Upper lobe of left lung (tissue), 6 donors: Measurements from ENCODE around the gene ORMDL3. TPM values are rescaled to one million over a fixed set of nuclear protein-coding genes. Genes with fewer than 3 reads are reported as not detected.
"Not testable (repeated sequence)": the region's sequence is repeated elsewhere in the genome, so short reads cannot be mapped to it uniquely, and the experiment has no call there.

Experiments
- ATAC-seq, 2 donors: fragments of 200-7000 bp; cut with Tn5 transposase; one replicate each; pipeline ENCODE4 v1.9.1; 2022; ENCODE audit warnings: mild to moderate bottlenecking in 2 of 2, moderate library complexity in 2 of 2; ENCODE audit not compliant: low FRiP score in 2 of 2
- DNase-seq, 2 donors: peaks; one replicate each; pipeline ENCODE4 v3.0.0-alpha.2; 2019 to 2020
- H3K27ac ChIP-seq, 4 donors: fragments of 200-600 bp; sonication (generic); one replicate each; pipeline ENCODE4 v1.5.1; 2016 to 2019
- H3K27me3 ChIP-seq, 4 donors: fragments of 200-600 bp; sonication (generic); one replicate each; pipeline ENCODE4 v1.5.1; 2017 to 2019
- H3K36me3 ChIP-seq, 4 donors: fragments of 200-600 bp; sonication (generic); one replicate each; pipeline ENCODE4 v1.5.1; 2016 to 2019
- H3K4me1 ChIP-seq, 4 donors: fragments of 200-600 bp; sonication (generic); one replicate each; pipeline ENCODE4 v1.5.1; 2018 to 2019
- H3K4me3 ChIP-seq, 4 donors: fragments of 200-600 bp; sonication (generic); one replicate each; pipeline ENCODE4 v1.5.1; 2017 to 2019; ENCODE audit warnings: mild to moderate bottlenecking in 2 of 4, moderate library complexity in 1 of 4
- H3K9me3 ChIP-seq, 4 donors: fragments of 200-600 bp; sonication (generic); one replicate each; pipeline ENCODE4 v1.5.1; 2018 to 2019
- EP300 ChIP-seq, 4 donors: sonication (generic); formaldehyde crosslinking; IDR thresholded peaks; one replicate each; pipeline ENCODE4 v1.5.1; 2017; ENCODE audit warnings: antibody characterized with exemption in 4 of 4, control low read depth in 2 of 4
- POLR2A ChIP-seq, 4 donors: fragments of 450-650 bp; IDR thresholded peaks; one replicate each; pipeline ENCODE4 v1.5.1; 2016 to 2017; ENCODE audit warnings: antibody characterized with exemption in 4 of 4, mild to moderate bottlenecking in 2 of 4
- POLR2AphosphoS5 ChIP-seq, 2 donors: sonication (generic); formaldehyde crosslinking; IDR thresholded peaks; one replicate each; pipeline ENCODE4 v1.5.1; 2017; ENCODE audit warnings: antibody characterized with exemption in 2 of 2
- WGBS, 2 donors: methylation state at CpG; one replicate each; pipeline ENCODE4 v1.1.5; 2017 to 2018; 5-methylcytosine and 5-hydroxymethylcytosine counted together
- total RNA-seq, 6 donors: library from RNA; depleted of rRNA in 4 of 6; stranded (reverse); fragments of >200 nt in 4 of 6; gene quantifications; one replicate each; pipeline versions ENCODE4 v1.1.0 to v1.2.1, GENCODE V29; 2016 to 2021
- TF ChIP-seq, protein P1 (sequence below), 6 experiments: fragments of 450-650 bp in 4 of 6; fragments of 200-600 bp in 2 of 6; sonication (generic) in 2 of 6; IDR thresholded peaks; one replicate each; pipeline ENCODE4 v1.5.1; 2016 to 2019; ENCODE audit warnings: antibody characterized with exemption in 6 of 6
- donor health status: DM: no; HTN: no; CAD: no; lungs with moderate emphysema.
- donor health status: DM: no; HTN: yes; CAD: no; lungs with severe emphysema.

The ORMDL3 gene
- total RNA-seq, 6 donors from 2014 or later = 69.9 to 99.6 (median 82.7) TPM

DNA sequence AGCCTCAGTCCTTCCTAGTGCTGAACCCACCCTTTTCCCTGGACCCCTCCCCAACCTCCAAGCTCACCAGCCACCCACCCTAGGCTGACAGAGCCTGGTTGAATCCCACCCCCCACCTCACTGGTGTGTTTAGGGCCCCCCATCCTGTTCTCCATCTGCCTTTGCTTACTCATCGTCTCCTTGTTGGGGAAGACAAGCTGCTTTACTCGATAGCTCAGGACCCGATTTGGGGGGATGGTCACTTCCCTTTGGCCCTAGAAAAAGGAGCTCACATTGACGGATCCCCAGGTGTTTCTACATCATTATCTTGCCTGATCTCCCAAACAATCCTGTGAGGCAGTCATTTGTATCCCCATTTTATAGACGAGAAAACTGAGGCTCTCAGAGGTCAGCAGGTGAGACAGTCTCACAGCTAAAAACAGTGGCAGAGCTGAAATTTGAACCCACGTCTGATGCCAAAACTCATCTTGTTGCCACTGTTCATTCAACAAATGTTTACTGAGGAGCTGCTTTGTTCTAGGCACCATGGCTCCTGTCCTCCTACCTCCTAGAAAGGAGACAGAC is 18.5 kb downstream of the ORMDL3 start:
- H3K27me3 ChIP-seq = no peaks in the 10 kb centered on the region
- no peaks in the 10 kb centered on the region for H3K9me3 ChIP-seq
- no peak overlapping the region for H3K27ac ChIP-seq
- H3K4me1 ChIP-seq = no peaks in the 10 kb centered on the region
- TF ChIP-seq, protein P1, sequence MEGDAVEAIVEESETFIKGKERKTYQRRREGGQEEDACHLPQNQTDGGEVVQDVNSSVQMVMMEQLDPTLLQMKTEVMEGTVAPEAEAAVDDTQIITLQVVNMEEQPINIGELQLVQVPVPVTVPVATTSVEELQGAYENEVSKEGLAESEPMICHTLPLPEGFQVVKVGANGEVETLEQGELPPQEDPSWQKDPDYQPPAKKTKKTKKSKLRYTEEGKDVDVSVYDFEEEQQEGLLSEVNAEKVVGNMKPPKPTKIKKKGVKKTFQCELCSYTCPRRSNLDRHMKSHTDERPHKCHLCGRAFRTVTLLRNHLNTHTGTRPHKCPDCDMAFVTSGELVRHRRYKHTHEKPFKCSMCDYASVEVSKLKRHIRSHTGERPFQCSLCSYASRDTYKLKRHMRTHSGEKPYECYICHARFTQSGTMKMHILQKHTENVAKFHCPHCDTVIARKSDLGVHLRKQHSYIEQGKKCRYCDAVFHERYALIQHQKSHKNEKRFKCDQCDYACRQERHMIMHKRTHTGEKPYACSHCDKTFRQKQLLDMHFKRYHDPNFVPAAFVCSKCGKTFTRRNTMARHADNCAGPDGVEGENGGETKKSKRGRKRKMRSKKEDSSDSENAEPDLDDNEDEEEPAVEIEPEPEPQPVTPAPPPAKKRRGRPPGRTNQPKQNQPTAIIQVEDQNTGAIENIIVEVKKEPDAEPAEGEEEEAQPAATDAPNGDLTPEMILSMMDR (IDR thresholded peaks at IDR 0.05) = no peak
- TF ChIP-seq EP300 (IDR thresholded peaks at IDR 0.05) (no peak), POLR2AphosphoS5 (IDR thresholded peaks at IDR 0.05) (no peak), POLR2A (IDR thresholded peaks at IDR 0.05) (no peak)
- WGBS, 2 donors = 95 to 97% methylated on average over 6 of the region's 6 CpGs
- peaks cover 0 to 10% (median under 1%) of the 10 kb centered on the region in 4 donors for H3K36me3 ChIP-seq
- no peak for ATAC-seq
- H3K4me3 ChIP-seq = no peak overlapping the region
- no peak for DNase-seq

DNA sequence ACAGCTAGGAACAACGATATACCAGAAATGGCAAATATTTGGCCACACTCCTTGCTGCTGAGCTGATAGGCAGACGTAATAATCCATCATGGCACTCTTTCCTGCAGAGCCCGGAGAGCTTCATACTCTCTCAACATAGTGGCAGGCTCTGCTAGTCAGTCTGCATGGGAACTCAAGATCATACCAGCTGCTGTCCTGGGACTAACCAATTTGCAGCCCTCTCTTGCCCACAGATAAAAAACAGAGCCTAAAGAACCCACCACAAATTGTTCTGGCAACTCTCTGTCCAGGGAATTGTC is 22.5 kb downstream of the ORMDL3 start:
- DNase-seq = no peak
- peaks cover 0 to 4% (median 0%) of the 10 kb centered on the region in 4 donors for H3K36me3 ChIP-seq
- no peaks in the 10 kb centered on the region for H3K9me3 ChIP-seq
- H3K4me3 ChIP-seq = no peak overlapping the region
- H3K27ac ChIP-seq = no peak overlapping the region
- 79 to 82% methylated on average over 3 of the region's 3 CpGs for WGBS, 2 donors
- no peak for ATAC-seq
- TF ChIP-seq, protein P1 (IDR thresholded peaks at IDR 0.05) = no peak
- TF ChIP-seq POLR2AphosphoS5 (IDR thresholded peaks at IDR 0.05) = no peak
- TF ChIP-seq EP300 (IDR thresholded peaks at IDR 0.05) = no peak
- TF ChIP-seq POLR2A (IDR thresholded peaks at IDR 0.05) = no peak
- H3K4me1 ChIP-seq = no peaks in the 10 kb centered on the region
- no peaks in the 10 kb centered on the region for H3K27me3 ChIP-seq

DNA sequence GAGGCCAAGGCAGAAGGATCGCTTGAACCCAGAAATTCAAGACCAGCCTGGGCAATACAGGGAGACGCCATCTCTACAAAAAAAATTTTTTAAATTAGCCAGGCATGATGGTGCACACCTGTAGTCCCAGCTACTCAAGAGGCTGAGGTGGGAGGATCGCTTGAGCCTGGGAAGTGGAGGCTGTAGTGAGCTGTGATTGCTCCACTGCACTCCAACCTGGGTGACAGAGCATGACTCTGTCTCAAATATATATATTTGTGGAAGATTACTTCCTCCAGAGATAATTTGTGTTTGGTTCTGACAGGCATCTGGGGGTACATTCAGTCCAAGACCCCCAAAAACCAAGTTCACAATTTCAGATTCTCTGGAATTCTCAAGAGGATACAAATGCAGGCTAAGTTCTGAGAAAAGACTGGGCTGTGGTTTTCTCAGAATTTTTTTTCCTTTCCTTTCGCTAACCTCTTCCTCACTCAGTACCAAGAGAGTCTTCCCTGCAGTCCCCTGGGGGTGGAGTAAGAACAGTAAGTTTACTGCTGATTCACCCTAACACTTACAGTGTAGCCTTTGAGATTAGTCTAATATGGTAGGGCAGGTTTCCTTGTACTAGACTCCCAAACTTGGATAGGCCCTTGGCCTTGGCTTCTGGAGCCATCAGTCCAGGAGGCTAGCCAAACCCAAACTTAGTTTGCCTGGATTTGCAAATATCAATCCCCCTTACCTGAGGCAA is 24.1 kb downstream of the ORMDL3 start:
- no peaks in the 10 kb centered on the region for H3K36me3 ChIP-seq
- TF ChIP-seq POLR2AphosphoS5 (IDR thresholded peaks at IDR 0.05) = no peak
- TF ChIP-seq EP300 (IDR thresholded peaks at IDR 0.05) = no peak
- TF ChIP-seq, protein P1 (IDR thresholded peaks at IDR 0.05) = no peak
- TF ChIP-seq POLR2A (IDR thresholded peaks at IDR 0.05) = no peak
- no peaks in the 10 kb centered on the region for H3K4me1 ChIP-seq
- ATAC-seq (no peak), DNase-seq (no peak)
- no peaks in the 10 kb centered on the region for H3K9me3 ChIP-seq
- H3K27ac ChIP-seq = no peak overlapping the region
- 79 to 88% methylated on average over 4 of the region's 4 CpGs for WGBS, 2 donors
- no peaks in the 10 kb centered on the region for H3K27me3 ChIP-seq
- H3K4me3 ChIP-seq = no peak overlapping the region

DNA sequence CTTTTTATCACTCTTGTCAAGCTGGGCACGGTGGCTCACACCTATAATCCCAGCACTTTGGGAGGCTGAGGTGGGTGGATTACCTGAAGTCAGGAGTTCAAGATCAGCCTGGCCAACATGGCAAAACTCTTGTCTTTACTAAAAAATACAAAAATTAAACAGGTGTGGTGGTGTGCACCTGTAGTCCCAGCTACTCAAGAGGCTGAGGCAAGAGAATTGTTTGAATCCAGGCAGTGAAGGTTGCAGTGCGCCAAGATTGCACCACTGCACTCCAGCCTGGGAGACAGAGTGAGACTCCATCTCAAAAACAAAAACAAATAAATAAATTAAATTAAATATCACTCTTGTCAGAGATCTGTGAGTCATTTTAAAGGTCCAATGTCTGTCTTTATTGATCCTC is 25.4 kb downstream of the ORMDL3 start:
- H3K27ac ChIP-seq, H3K36me3 ChIP-seq, ATAC-seq, H3K4me1 ChIP-seq, H3K9me3 ChIP-seq, H3K4me3 ChIP-seq, H3K27me3 ChIP-seq, DNase-seq: not testable (repeated sequence)
- 97 to 98% methylated on average over 2 of the region's 2 CpGs for WGBS, 2 donors

DNA sequence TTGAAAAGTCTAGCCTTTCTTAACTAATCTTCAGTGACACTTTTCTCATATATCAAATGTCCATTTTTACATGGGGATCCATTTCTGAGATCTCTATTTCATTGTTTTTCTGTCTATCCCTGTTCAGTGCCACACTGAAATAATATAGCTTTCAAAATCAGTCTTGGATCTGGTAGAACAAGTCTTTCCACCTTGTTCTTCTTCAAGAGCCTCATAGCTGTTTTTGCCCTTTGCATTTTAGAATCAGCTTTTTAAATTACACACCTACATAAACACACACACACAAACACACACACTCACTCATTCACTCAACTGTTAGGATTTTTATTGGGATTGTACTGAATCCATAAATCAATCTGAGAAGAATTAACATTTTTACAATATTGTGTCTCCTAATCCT is 28.2 kb downstream of the ORMDL3 start:
- Histone ChIP-seq H3K36me3 (no peaks in the 10 kb centered on the region), H3K27ac (no peak overlapping the region), H3K4me1 (no peaks in the 10 kb centered on the region), H3K9me3 (no peaks in the 10 kb centered on the region), H3K4me3 (no peak overlapping the region), H3K27me3 (no peaks in the 10 kb centered on the region)
- TF ChIP-seq POLR2A (IDR thresholded peaks at IDR 0.05) = no peak
- TF ChIP-seq EP300 (IDR thresholded peaks at IDR 0.05) = no peak
- TF ChIP-seq, protein P1 (IDR thresholded peaks at IDR 0.05) = no peak
- no peak for TF ChIP-seq POLR2AphosphoS5 (IDR thresholded peaks at IDR 0.05)
- DNase-seq (no peak), ATAC-seq (no peak)
